Endothelial cell of umbilical vein (primary cell): ENCODE results near the gene CBLL1. TPM values are rescaled to one million over a fixed set of nuclear protein-coding genes. Genes with fewer than 3 reads are reported as not detected.

Experiments
- BruUV-seq: library from RNA; stranded (reverse); fragments of 400-500 nt; replicated peaks from 2 replicates; lab custom pipeline; 2021; lab: Mats Ljungman, UMichigan
- CTCF ChIA-PET: fragments of 300-600, 350-600 bp; sonication (Branson Sonifier 250); formaldehyde crosslinking; loops from one replicate; lab custom pipeline; 2021; ENCODE audit warnings: antibody characterized with exemption, inconsistent platforms; lab: Charles Lee
- POLR2A ChIA-PET: fragments of 300-600, 350-600 bp; sonication (Branson Sonifier 250); formaldehyde crosslinking; loops from one replicate; lab custom pipeline; 2021; ENCODE audit warnings: antibody characterized with exemption, inconsistent platforms; lab: Charles Lee
- DNase-seq: peaks from one replicate; pipeline ENCODE4 v3.0.0-alpha.2; 2011; ENCODE audit warnings: low read depth, low spot score
- FAIRE-seq: peaks from 2 replicates; lab custom pipeline; 2011; peaks lifted over from hg19 to GRCh38; lab: Jason Lieb, UNC
- H2AFZ ChIP-seq: 2 replicates; pipeline ENCODE4 v1.6.0; 2012; ENCODE audit warnings: low read depth, low read length, control low read depth, inconsistent platforms
- H3K27ac ChIP-seq: 2 replicates; pipeline ENCODE4 v1.5.1; 2011; ENCODE audit warnings: low read depth, mild to moderate bottlenecking, control low read depth, low read length, moderate library complexity; ENCODE audit not compliant: insufficient read depth
- H3K27me3 ChIP-seq, 2 experiments: 2 replicates each; pipeline versions ENCODE4 v1.6.0 to v1.6.1; 2011; ENCODE audit warnings: low read length in 2 of 2, mixed read lengths in 1 of 2; ENCODE audit not compliant: control insufficient read depth in 2 of 2, insufficient read depth in 2 of 2
- H3K36me3 ChIP-seq, 2 experiments: 2 replicates in 1 of 2; 3 replicates in 1 of 2; pipeline ENCODE4 v1.5.1; 2011; ENCODE audit warnings: low read length in 2 of 2, mild to moderate bottlenecking in 1 of 2, moderate library complexity in 1 of 2; ENCODE audit not compliant: control insufficient read depth in 2 of 2, insufficient read depth in 2 of 2; ENCODE audit errors: extremely low read depth in 1 of 2
- H3K4me1 ChIP-seq: 3 replicates; pipeline ENCODE4 v1.5.1; 2011; ENCODE audit warnings: mild to moderate bottlenecking, low read length; ENCODE audit not compliant: control insufficient read depth, insufficient read depth; ENCODE audit errors: extremely low read depth
- H3K4me2 ChIP-seq: 2 replicates; pipeline ENCODE4 v1.6.1; 2011; ENCODE audit warnings: low read length, control low read depth, mixed read lengths; ENCODE audit not compliant: insufficient read depth
- H3K4me3 ChIP-seq, 3 experiments: fragments of 200-600 bp in 1 of 3; sonication (generic), shearing (Covaris generic) in 1 of 3; replicated peaks in 1 of 3; 2 replicates each; pipeline ENCODE4 v1.5.1; 2011 to 2016; ENCODE audit warnings: control low read depth in 3 of 3, low read length in 3 of 3, mild to moderate bottlenecking in 2 of 3, inconsistent platforms in 1 of 3, low read depth in 1 of 3, moderate library complexity in 1 of 3; ENCODE audit not compliant: insufficient read depth in 1 of 3
- H3K79me2 ChIP-seq: 2 replicates; pipeline ENCODE4 v1.6.0; 2012; ENCODE audit warnings: low read length, inconsistent platforms; ENCODE audit not compliant: control insufficient read depth, insufficient read depth
- H3K9ac ChIP-seq: replicated peaks from 2 replicates; pipeline ENCODE3; 2011; ENCODE audit warnings: low read length, control low read depth; ENCODE audit not compliant: insufficient read depth; ENCODE audit errors: extremely low read depth
- H3K9me1 ChIP-seq: replicated peaks from 3 replicates; pipeline ENCODE4 v1.6.0; 2011; ENCODE audit warnings: mild to moderate bottlenecking, low read length; ENCODE audit not compliant: control insufficient read depth, insufficient read depth; ENCODE audit errors: extremely low read depth
- H3K9me3 ChIP-seq: replicated peaks from 2 replicates; pipeline ENCODE4 v1.5.1; 2012; ENCODE audit warnings: low read length, inconsistent platforms; ENCODE audit not compliant: control insufficient read depth, insufficient read depth
- H4K20me1 ChIP-seq: replicated peaks from 2 replicates; pipeline ENCODE3; 2011; ENCODE audit warnings: mild to moderate bottlenecking, low read length; ENCODE audit not compliant: control insufficient read depth, insufficient read depth; ENCODE audit errors: extremely low read depth
- CTCF ChIP-seq, 2 donors: IDR thresholded peaks; 1 replicate in 1 of 2; 2 replicates in 1 of 2; pipeline ENCODE4 v1.5.1; 2011; ENCODE audit warnings: low read length in 2 of 2, mild to moderate bottlenecking in 2 of 2, moderate library complexity in 2 of 2, control low read depth in 1 of 2, inconsistent platforms in 1 of 2, low read depth in 1 of 2; ENCODE audit not compliant: insufficient read depth in 1 of 2; ENCODE audit errors: extremely low read depth in 1 of 2
- FOS ChIP-seq: IDR thresholded peaks from 2 replicates; pipeline ENCODE4 v1.6.1; 2011; ENCODE audit warnings: mild to moderate bottlenecking, low read length, moderate library complexity, borderline replicate concordance; ENCODE audit not compliant: insufficient read depth
- GATA2 ChIP-seq: IDR thresholded peaks from 2 replicates; pipeline ENCODE4 v1.7.0; 2011; ENCODE audit warnings: low read depth, mild to moderate bottlenecking, moderate library complexity, mixed read lengths, low read length; ENCODE audit not compliant: insufficient read length, insufficient read depth
- JUN ChIP-seq: IDR thresholded peaks from 2 replicates; pipeline ENCODE4 v1.6.1; 2011; ENCODE audit warnings: borderline replicate concordance, low read depth; ENCODE audit not compliant: insufficient read length, insufficient read depth
- POLR2AphosphoS5 ChIP-seq: IDR thresholded peaks from 2 replicates; pipeline ENCODE4 v1.6.1; 2012; ENCODE audit warnings: low read depth, mild to moderate bottlenecking, control low read depth, low read length, moderate library complexity; ENCODE audit not compliant: insufficient read depth
- dilution Hi-C: fragments of 300-500 bp; cut with MboI; formaldehyde crosslinking; loops from one replicate; pipeline ENCODE4 v1.15.0; 2019; ENCODE audit warnings: low sequenced_read_pairs; ENCODE audit not compliant: extremely low pct_ligation_motif_present
- intact Hi-C: fragments of 100-400 bp; cut with micrococcal nuclease; formaldehyde crosslinking; loops from one replicate; pipeline ENCODE4 v1.10.0; 2022
- polyA plus RNA-seq, 4 experiments: library from polyadenylated mRNA; depleted of rRNA in 3 of 4; stranded (reverse) in 3 of 4; unstranded in 1 of 4; fragments of >200 nt; gene quantifications; 2 replicates each; pipeline versions ENCODE4 v1.2.1 to v1.2.3, GENCODE V29; 2011 to 2012; ENCODE audit warnings: missing spikeins in 1 of 4
- total RNA-seq: library from RNA; stranded (reverse); gene quantifications from 2 replicates; pipeline ENCODE4 v1.2.3, GENCODE V29; 2021

CBLL1 gene
- total and polyA plus RNA-seq, 2 donors (not counting 3 experiments of a cell fraction or from before 2014, with no cell fraction given) = 23.1 to 30.6 TPM

DNA sequence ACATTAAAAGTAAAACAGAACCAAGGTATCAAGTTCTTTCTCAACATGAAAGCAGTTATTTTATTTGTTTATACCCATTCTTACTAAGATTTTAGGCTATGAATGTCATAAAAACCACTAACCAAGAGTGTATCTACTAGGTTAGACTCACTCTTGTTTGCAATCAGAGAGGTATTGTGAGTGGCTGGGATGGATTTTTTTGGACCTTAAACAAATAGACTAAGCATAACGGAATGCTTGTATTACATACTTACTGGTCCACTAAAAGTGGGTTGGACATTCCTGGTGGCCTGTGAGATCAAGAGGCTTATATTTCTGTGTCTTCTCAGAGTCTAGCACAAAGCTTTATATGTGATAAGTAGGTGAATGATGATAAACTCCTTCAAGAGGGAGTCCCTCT lies 32.6 kb upstream of the CBLL1 start:
- FAIRE-seq = no peak
- H3K36me3 ChIP-seq = no peaks in the 10 kb centered on the region

More for the DNA sequence above, 32.6 kb upstream of the CBLL1 start:
- intact Hi-C loops (no loop called here), dilution Hi-C loops (no loop called here)
- ChIA-PET POLR2A (no interaction called here), CTCF (interaction anchor here (1.3 to 3.2 kb wide), 3 partner anchors 10 to 168 kb away, joined by 5 to 11 read pairs (median 6); no protein-coding TSS in a partner anchor)
- Histone ChIP-seq H3K27me3 (no peaks in the 10 kb centered on the region), H2AFZ (no peak overlapping the region), H3K9me1 (no peaks in the 10 kb centered on the region), H4K20me1 (no peaks in the 10 kb centered on the region), H3K4me3 (no peak overlapping the region), H3K9ac (no peak overlapping the region), H3K9me3 (no peaks in the 10 kb centered on the region), H3K27ac (no peak overlapping the region), H3K4me2 (no peak overlapping the region), H3K4me1 (no peaks in the 10 kb centered on the region), H3K79me2 (no peaks in the 10 kb centered on the region)
- DNase-seq = no peak
- TF ChIP-seq CTCF (IDR thresholded peaks at IDR 0.05; ENCODE audit: extremely low read depth in 1 of 2, insufficient read depth in 1 of 2, low read depth in 1 of 2, low read length in 2 of 2) (no peak), POLR2AphosphoS5 (no peak), JUN (no peak), FOS (no peak), GATA2 (no peak)
- BruUV-seq = no TSS peak
